Prostate gland (tissue), 2 donors: ENCODE data around the gene BOLA1.

ENCODE experiments used
- CTCF ChIP-seq, 4 experiments: fragments of 200-600 bp in 2 of 4; fragments of 450-650 bp in 2 of 4; sonication (generic) in 2 of 4; IDR thresholded peaks; 1 replicate in 3 of 4; 2 replicates in 1 of 4; pipeline ENCODE4 v1.5.1; 2016 to 2019; ENCODE audit warnings: antibody characterized with exemption in 4 of 4, mild to moderate bottlenecking in 2 of 4, moderate library complexity in 2 of 4
- POLR2AphosphoS5 ChIP-seq: sonication (generic); formaldehyde crosslinking; IDR thresholded peaks from one replicate; pipeline ENCODE4 v1.6.1; 2017; ENCODE audit warnings: antibody characterized with exemption

GRCh38 chr1:149927563-149928400, 28.4 kb downstream of the BOLA1 start, which contains the start of gene SF3B4:
- TF ChIP-seq CTCF (IDR thresholded peaks at IDR 0.05) = peak in 1 of 4 experiments; percentile 37
- peak; percentile 99 for TF ChIP-seq POLR2AphosphoS5
